Pulmonary artery endothelial cell (primary cell): ENCODE measurements around the gene PUS7. TPM values are rescaled to one million over a fixed set of nuclear protein-coding genes. Genes with fewer than 3 reads are reported as not detected.
A peak's percentile ranks its signal among the peaks of the same experiment; 100 is the strongest.
"Not testable (repeated sequence)": the region's sequence is repeated elsewhere in the genome, so short reads cannot be mapped to it uniquely, and the experiment has no call there.

Source experiments
- DNase-seq: peaks from one replicate; pipeline ENCODE4 v3.0.0-alpha.2; 2011; ENCODE audit warnings: low read depth, low spot score
- total RNA-seq: library from RNA; depleted of rRNA; stranded (reverse); fragments of >200 nt; gene quantifications from 2 replicates; pipeline ENCODE4 v1.2.3, GENCODE V29; 2014

PUS7 gene
- 29.2 and 37.9 TPM in 2 replicates for total RNA-seq

- DNase-seq: peak; percentile 55
Observed at GRCh38 chr7:105521717-105522463, at the start of gene PUS7. TSS of gene PUS7 (minus strand) at chr7:105522271. CDS start at chr7:105508512, 13,759 bp downstream.

GRCh38 chr7:105567821-105568220 is 45.8 kb upstream of the PUS7 start:
- DNase-seq: no peak

- no peak for DNase-seq
Observed at GRCh38 chr7:105567024-105567423, 45.0 kb upstream of the PUS7 start.

GRCh38 chr7:105565190-105565589 is 43.1 kb upstream of the PUS7 start:
- DNase-seq: no peak

- DNase-seq: no peak
Observed at GRCh38 chr7:105559926-105560325, 37.9 kb upstream of the PUS7 start.

- DNase-seq: no peak
Observed at GRCh38 chr7:105538339-105538738, 16.3 kb upstream of the PUS7 start.

- DNase-seq: no peak
Observed at GRCh38 chr7:105532709-105533460, 10.8 kb upstream of the PUS7 start.

- peak; percentile 64 for DNase-seq
Observed at GRCh38 chr7:105531792-105532671, 10.0 kb upstream of the PUS7 start, which contains the start of gene RINT1. TSS of gene RINT1 (plus strand) at chr7:105532201. CDS start at chr7:105532316, 115 bp downstream.

- DNase-seq: no peak
Observed at GRCh38 chr7:105530546-105530945, 8.5 kb upstream of the PUS7 start.

GRCh38 chr7:105530126-105530525 is 8.1 kb upstream of the PUS7 start:
- DNase-seq: no peak

GRCh38 chr7:105527737-105528136 is 5.7 kb upstream of the PUS7 start:
- DNase-seq: not testable (repeated sequence)

GRCh38 chr7:105524840-105525239 is 2.8 kb upstream of the PUS7 start:
- no peak for DNase-seq

GRCh38 chr7:105524423-105524822 is 2.4 kb upstream of the PUS7 start:
- DNase-seq: not testable (repeated sequence)

- DNase-seq: no peak
Observed at GRCh38 chr7:105521027-105521716, 899 bp downstream of the PUS7 start.

- DNase-seq: not testable (repeated sequence)
Observed at GRCh38 chr7:105520620-105521019, 1.5 kb downstream of the PUS7 start.

GRCh38 chr7:105519353-105519752 is 2.7 kb downstream of the PUS7 start:
- DNase-seq: no peak

- not testable (repeated sequence) for DNase-seq
Observed at GRCh38 chr7:105515610-105516009, 6.5 kb downstream of the PUS7 start.

GRCh38 chr7:105512926-105513526 is 9.0 kb downstream of the PUS7 start:
- no peak for DNase-seq

GRCh38 chr7:105512415-105512814 is 9.7 kb downstream of the PUS7 start:
- no peak for DNase-seq

GRCh38 chr7:105502173-105502572 is 19.9 kb downstream of the PUS7 start:
- no peak for DNase-seq

- no peak for DNase-seq
Observed at GRCh38 chr7:105497016-105497415, 25.1 kb downstream of the PUS7 start.
